ENCODE measurements around the gene PTX3. TPM values are rescaled to one million over a fixed set of nuclear protein-coding genes. Genes with fewer than 3 reads are reported as not detected.

PTX3 gene
- polyA plus RNA-seq (2013, experiment 1 of 2; ENCODE audit: insufficient read length) = 24.7 TPM
- polyA plus RNA-seq (2013, experiment 2 of 2; ENCODE audit: insufficient read length) = 6.1 TPM

DNA sequence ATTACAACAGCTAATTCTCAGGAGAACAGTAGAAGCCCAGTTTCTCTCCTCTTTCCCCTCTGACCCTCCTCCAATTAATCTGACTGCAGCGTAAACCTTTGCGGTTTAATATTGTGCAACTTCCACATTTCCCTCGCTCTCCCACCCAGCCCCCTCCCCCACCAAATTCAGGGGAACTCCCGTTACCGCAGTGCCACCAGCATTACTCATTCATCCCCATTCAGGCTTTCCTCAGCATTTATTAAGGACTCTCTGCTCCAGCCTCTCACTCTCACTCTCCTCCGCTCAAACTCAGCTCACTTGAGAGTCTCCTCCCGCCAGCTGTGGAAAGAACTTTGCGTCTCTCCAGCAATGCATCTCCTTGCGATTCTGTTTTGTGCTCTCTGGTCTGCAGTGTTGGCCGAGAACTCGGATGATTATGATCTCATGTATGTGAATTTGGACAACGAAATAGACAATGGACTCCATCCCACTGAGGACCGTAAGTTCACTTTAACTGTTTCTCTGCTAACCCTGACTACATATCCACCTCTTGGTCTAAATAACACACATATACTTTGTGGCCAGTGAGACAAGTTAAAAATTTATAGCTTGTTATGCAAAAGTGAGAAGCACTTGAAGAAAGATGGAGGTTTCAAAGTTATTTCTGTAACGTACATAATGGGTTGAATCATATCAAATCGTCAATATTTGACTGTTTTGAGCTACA lies at the start of gene PTX3:
Gene PTX3 (plus strand): TSS at position 268 of the 709 bp plus-strand sequence. CDS start 84 bp downstream, at position 352.
- peak; percentile 80 for DNase-seq

DNA sequence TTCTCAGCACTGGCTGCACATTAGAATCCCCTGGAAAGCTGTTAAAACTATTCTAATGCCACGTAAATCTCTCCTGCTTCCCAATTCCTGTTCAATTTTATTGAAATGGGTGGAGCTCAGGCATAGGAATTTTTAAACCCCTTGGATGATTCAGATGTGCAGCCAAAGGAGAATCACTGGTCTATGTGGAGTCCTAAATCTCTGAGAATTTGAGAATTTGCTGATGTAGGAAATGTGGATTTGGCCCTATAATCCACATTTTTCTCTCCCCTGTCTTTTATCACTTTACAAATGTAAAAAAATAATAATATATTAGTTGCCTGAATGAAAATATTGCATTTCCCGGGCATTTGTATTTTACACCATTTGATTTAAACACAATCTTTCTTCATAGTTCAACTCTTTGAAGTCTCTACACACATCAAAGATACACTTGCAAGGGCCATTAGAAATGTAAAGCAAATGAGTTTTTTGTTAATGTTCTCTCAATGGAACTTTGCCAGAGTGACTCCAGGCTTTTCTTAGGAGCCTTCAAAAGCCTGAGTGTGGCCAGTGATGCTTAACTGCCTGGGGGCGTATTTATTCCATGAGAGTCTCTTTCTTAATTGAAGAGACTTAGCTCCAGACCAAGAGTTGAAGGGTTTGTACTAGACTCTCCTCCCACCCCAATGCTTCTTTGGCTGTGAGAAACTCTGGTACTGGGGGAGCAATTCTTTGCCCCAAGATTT lies 48.8 kb upstream of the PTX3 start:
- DNase-seq = no peak

DNA sequence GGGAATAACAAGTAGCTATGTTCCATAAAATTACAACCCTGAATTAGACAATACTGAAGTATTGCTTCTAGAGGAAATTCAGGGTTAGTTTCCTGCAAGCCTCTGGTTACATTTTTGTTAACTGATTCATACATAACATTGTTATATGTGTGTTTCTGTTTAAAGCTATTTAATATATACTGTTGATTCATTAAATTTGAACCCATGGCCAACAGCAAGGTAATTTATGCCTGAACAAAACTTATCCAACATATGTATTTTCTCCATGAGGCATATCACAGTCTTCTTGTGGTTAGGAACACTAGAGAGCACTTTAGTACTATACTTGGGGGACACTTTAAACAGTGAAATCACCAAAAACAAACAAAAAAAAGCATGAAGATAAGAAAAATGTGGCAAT lies 47.7 kb upstream of the PTX3 start:
- DNase-seq = peak; percentile 53

DNA sequence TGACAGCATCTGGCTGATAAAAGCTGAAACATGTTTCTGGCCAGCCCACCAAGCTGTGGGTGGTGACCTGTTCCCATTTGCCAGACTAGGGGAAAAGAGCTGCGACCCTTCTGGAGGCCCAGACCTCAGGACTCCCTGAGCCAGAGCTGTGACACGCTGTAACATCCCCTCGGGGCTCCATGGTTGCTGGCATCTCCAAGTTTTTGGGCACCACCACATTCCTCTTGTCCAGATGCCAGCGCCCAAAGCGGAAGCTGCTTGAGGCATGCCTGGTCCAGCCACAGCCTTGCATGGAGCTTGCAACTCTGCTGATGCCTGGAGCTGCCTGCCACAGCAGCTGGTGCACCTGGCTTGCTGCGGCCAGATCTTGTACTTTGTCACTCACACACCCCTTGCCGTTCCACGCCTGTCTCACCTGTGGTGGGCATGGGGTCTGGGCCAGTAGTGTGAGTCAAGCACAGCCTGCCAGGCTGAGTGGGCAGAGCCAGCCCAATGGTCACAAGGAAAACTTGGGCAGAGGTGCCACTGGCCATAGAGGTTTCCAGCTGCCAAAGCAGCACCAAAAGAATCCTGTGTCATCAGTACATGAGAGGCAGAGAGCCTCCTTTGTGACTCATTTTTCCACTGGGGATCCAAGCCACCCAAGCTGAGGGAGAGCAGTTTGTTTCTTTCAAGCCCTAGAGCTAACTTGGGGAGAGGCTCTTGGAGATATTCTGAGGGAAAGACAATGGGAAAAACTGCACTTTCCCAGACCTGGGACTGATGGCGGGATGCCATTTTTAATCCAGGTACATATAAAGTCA lies 45.7 kb upstream of the PTX3 start:
- DNase-seq = peak; percentile 31

DNA sequence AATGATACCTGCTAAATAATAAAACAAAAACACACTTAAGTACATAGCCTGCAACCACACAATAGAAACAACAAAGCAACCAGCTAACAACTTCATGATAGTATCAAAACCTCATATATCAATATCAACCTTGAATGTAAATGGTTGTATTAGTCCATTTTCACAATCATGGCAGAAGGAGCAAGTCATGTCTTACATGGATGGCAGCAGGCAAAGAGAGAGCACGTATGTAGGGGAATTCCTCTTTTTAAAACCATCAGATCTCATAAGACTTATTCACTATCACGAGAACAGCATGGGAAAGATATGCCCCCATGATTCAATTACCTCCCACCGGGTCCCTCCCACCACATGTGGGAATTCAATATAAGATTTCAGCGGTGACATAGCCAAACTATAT lies 44.5 kb upstream of the PTX3 start:
- no peak for DNase-seq

DNA sequence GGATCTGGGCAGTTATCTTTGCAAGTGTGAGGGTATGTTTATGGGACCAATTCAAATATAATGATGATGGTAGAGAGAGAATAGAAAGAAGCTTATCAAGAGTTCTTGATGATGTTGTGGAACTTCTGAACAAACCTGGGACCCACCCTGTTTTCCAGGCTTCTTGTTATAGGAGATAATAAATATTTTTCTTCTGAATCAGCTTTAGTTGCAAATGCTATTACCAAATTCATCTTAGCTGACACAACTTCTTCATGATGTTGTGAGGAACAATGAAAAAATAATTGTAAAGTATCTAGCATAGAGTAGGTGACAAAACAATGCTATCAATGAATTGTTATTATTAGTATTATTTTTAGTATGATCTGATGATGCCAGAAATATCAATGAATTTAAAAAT lies 43.5 kb upstream of the PTX3 start:
- no peak for DNase-seq

DNA sequence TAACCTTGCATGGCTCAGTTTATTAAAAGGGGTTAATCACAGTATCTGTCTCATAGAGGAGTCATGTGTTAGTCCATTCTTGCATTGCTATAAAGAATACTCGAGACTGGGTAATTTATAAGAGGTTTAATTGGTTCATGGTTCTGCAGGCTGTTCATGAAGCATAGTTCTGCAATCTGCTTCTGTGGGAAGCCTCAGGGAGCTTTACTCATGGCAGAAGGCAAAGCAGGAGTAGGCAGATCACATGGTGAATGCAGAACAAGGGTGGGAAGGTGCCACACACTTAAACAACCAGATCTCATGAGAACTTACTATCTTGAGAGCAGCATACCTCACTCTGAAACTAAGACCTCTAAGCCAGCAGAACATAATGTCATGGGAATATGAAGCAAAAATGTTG lies 42.2 kb upstream of the PTX3 start:
- DNase-seq = no peak

DNA sequence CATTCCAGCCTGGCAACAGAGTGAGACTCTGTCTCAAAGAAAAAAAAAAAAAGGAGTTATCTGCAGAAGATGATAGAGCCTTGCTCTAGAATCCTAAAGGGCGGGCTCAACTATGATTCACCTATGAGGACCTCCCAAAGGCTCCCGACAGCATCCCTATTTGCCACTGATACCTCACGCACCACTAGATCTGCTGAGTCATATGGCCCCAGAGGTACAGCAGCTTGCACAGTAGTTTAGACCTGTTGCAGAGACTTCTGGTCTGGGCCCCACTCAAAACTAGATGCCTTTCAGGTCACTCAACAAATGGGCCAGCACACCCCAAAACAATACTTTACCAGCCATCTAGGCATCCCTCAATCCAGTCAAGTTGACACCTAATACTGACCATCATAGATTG lies 38.1 kb upstream of the PTX3 start:
- no peak for DNase-seq

DNA sequence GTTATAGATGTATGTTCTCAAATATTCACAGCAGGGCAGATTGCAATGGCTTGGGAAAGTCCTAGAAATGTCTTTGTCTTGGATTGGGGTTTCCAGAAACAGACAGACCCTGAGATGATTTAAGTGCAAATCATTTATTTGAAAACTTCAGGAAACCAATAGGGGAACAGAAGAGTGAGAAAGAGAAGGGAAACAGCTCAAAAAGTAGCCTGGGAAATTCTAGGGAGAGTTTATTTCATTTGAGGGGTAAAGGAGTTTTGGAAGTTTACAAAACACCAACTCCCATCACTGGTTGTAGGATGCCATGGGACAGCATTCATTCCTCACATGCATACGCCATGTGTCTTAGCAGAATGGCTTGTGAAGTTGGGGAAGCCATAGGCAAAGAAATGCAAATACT lies 32.3 kb upstream of the PTX3 start:
- DNase-seq = no peak

DNA sequence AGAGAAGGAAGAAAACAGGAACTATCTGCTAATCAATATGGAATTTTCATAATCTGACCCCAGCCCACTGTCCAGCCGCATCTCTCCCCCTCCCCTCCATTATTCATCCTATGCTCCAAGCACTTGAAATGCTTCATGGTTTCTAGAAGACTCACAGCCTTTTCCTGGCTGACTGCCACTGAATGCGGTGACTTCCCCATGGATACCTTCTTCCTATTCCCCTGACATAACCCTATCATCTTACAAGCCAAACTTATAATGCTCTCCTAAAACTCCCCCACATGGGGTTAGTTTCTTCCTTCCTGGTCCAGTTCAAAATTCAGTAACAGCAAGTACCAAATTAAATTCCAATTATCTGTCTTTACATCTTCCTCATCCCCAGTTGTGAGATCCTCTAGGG lies 31.2 kb upstream of the PTX3 start:
- DNase-seq = peak; percentile 76

DNA sequence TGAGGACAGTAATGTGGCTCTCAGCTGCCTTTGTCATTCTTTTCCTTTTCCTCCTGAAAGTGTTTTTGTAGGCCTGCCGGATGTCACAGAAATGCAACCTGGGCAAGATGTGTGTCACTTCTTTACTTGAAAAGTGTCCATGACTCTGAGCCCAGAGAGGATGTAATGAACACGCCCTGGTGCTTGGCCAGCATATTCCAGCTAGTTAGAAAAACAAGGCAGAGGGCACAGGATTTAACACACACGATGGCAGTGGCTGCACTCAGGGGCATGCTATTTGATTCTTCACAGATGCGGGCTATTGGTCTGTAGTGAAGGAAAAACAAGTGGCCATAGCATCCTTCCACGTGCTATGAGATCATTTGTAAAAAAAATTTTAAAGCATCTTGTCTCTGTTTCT lies 30.3 kb upstream of the PTX3 start:
- no peak for DNase-seq

DNA sequence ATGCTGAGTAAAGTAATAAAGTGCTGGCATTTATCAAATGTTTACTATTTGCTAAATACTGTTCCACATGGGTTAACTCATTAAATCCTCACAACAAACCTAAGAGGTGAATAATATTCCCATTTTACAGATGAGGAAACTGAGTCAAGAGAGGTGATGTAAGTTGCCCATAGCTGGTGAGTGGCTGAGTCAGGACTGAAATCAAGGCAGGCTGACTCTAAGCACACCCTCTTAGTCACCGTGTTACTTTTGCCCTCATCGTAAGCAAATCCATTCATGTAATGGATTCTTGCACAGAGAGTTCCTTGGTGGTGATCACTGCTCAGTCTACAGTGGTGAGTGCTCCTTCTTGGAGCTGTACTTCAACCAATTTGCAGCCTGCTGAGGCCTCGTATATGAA lies 28.9 kb upstream of the PTX3 start:
- no peak for DNase-seq

DNA sequence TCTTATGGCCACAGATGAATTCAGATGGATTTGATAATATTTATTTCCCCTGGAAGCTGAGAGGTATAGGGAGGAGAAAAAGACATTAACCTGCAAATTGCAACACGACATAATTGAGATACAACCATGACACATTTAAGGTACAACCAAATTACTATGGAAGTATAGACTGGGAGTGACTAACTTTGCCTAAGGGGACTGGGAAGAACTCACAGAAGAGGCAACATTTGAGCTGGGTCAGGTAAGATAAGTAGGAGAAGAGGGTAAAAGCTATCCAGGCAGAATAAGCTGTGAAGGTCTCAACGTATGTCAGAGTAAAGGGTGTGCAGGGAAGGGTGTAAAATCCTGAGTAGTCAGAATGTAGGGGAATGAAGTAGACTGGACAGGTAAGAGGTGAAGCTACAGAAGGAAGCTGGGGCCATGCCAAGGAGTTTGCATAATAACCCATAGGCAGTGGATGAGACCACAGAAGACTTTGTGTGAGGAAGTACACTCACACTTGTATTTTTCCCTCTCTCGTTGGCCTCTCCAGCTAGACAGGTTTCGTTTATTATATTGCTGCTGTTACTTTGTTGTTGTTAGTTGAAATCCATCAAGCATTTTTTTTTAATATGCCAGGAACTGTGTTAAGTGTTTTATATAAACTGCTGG lies 28.0 kb upstream of the PTX3 start:
- no peak for DNase-seq

DNA sequence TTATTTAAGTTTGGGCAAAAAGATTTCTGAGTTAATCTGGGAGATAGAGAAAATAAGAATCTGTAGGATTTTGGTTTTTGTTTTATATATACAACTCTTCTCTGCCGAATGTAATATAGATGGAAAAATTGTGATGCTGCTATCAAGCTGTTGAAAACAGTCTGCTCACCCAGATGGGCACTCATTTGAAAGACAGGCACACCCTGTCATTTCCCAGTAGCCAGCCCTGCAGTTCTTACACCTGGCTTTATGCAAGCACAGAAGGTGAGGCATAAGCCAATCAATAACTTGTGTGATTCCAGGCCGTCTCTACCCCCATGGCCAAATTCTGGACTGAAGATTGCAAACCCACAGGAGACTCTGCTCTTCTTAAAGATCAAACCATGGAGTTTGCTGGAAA lies 27.1 kb upstream of the PTX3 start:
- no peak for DNase-seq

DNA sequence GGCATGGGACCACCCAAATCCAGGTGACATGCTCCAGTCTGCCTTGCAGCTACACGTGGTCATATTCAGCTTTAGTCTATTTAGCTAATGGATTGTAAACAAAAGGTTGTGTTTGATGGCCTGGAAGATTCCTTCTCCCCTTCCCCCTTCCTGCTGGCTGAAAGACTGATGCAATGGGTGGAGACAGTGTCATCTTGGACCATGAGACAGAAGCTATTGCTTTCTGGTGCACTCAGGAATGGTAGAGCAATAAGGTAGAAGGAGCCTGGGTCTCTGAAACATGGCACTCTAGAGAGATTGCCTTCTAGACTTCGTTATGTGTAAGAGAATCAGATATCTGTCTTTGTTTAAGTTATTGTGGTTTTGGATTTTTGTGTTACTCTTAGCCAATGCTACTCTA lies 25.7 kb upstream of the PTX3 start:
- no peak for DNase-seq

DNA sequence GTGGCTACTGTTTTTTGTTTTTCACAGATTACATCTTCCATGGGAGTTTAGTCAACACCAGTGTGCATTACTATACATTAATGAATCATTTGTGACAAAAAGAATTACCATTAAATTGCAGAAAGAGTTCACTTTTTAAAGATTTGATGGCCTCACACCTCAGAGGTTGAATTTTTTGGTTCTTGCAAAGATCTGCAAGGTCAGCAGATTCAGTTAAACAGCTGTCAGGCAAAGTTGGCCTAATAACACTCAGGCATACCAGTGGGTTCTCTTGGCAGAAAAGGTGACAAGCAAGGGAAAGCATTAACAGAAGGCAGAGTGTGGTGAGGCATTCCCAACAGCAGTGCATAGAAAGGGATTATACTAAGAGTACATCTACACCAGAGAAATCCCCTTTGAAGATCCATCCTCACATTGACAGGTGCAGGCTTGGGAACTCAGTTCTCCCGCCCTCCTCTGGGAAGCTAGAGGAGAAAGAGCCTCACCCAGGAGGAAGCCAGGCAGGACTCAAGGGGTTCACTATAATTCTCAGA lies 24.3 kb upstream of the PTX3 start:
- no peak for DNase-seq

DNA sequence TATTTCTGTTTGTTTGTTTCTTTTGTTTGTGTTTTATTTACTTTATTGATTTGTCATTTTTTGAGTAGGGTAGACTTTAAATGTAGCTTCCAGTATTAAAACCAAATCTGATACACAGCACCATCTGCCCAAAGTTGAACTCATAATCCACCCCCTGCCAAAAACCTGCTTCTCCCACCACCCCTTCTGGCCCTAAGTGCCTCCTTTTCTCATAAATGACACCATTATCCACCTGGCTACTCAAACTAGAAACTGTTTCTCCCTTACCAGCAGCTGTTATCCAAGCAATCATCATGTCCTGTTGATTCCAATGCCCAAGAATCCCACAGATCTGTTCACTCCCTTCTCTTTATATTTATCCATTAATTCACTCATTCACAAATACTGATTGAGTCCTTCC lies 21.8 kb upstream of the PTX3 start:
- DNase-seq = no peak

DNA sequence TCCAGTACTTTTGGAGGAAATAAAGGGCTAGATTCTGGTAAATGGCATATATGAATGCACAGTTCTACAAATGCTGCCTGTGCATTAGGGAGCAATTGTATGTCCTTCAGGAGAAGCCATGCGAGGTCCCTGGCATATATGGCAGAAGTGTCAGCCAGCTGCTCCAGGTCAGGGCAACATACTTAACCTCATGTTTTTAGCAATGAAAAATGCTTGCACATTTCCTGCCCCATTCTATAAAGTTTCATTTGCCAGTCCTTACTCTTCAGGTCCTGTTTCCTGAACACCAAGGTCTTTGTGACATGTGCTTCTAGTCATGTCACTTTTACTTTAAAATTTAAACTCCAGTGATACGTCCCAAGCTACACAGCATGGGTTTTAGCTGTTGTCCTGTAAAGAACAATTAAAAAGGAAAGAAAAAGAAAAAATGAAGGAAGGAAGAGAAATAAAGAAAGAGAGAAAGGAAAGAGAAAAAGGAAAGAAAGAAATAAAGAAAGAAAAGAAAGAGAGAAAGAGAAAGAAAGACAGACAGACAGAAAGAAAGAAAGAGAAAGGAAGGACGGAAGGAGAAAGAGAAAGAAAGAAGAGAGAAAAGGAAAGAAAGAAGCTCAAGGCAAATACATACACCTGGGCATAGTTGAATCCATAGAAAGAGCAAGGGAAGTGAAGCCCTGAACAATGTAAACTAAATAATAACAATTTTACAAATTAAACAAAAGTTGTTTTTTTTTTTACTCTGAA lies 20.1 kb upstream of the PTX3 start:
- DNase-seq = no peak

DNA sequence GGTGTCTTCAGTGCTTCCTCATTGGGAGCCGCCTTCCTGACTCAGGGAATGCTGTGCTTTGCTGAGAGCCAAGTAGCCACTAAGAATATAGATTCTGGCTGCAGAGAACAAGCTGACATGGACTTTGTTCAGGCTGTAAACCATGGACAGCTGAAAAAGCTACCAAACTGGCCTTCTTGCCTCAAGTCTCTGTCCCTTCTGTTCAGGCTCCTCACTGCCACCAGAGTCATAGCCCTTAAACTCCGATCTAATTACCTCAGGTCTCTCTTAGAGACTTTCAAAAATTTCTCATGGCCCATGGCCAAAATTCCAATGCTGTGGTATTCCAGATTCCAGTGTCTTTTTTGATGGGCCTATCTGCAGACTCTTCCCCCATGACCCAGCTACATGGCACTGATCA lies 19.4 kb upstream of the PTX3 start:
- DNase-seq = peak; percentile 75

DNA sequence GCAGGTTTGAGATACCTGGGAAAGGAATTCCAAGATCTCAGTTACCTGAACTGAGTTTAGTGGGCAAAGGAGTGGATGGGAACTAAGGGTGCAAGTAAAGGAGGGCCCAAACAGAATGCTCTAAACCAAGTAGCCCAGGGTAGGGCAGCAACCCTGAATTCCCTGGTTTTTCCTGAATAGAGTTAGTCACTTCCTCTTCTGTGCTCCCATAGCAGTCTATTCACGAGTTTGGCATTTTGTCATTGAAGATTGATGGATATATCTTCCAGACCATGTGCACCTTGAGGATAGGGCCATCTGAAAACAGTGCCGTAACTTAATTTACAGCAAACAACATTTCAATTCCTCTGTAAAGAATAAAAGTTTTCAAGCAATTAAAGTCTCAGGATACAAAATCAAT lies 18.5 kb upstream of the PTX3 start:
- peak; percentile 46 for DNase-seq

DNA sequence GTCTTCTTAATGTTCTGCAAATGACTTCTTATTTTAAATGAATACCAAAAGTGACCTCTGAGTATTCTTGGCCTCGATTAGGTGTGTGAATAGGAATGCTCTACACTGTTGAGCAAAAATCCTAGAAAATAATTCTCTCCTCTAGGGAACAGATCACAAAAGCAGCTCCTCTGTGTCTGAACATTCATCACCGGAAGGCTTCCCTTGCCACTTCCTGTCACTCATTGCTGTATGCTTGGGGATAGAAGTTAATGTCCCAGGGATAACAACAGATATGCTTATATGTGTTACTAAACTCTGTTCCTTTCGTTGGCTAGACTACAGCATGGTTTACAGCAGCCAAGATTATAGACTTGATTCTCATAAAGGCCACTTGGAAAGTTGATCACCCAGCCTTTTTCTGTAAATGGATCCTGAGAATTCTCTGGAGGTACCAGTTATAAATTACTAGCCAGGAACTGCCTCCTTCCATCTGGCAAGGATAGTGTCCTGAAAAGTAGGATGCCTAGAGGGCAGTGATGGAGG lies 16.0 kb upstream of the PTX3 start:
- DNase-seq = no peak

DNA sequence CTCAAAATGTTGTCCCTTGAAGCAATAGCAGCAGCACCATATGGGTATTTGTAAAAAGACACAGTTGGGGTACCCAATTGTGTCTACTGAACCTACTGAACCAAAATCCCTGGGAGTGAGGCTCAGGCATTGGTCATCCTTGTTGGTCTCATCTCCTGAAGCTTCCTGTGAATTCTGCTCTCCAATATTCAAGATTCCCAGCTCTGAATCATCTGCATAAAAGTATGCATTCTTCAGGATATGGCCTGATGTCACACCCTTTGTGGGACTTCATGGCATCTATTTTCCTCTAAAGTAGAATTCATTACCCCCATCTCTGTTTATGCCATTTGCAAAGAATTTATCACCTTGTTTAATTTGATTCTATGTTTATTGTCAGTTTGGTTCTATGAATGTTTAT lies 13.3 kb upstream of the PTX3 start:
- DNase-seq = peak; percentile 87
